A673 (cell line): ENCODE results near the gene EEF2K. TPM values are rescaled to one million over a fixed set of nuclear protein-coding genes. Genes with fewer than 3 reads are reported as not detected.
A peak's percentile ranks its signal among the peaks of the same experiment; 100 is the strongest.

Experiments
- BruUV-seq: library from RNA; stranded (reverse); fragments of 400-500 nt; replicated peaks from 2 replicates; lab custom pipeline; 2021; lab: Mats Ljungman, UMichigan
- CTCF ChIA-PET: fragments of 300-600 bp; sonication (Branson Sonifier 250); formaldehyde crosslinking; loops from one replicate; lab custom pipeline; 2022; ENCODE audit warnings: antibody characterized with exemption; lab: Charles Lee
- POLR2A ChIA-PET: fragments of 300-600 bp; sonication (Branson Sonifier 250); formaldehyde crosslinking; loops from one replicate; lab custom pipeline; 2022; ENCODE audit warnings: antibody characterized with exemption; ENCODE audit not compliant: low non-redundant PET; lab: Charles Lee
- DNase-seq: peaks from one replicate; pipeline ENCODE4 v3.0.0-alpha.2; 2015; ENCODE audit warnings: low spot score
- H3K27ac ChIP-seq: fragments of 200-600 bp; sonication (generic); 2 replicates; pipeline ENCODE4 v1.5.1; 2016; ENCODE audit warnings: mixed run types, low read depth, mild to moderate bottlenecking, mixed read lengths, antibody characterized with exemption, low read length; ENCODE audit not compliant: poor library complexity, severe bottlenecking
- H3K27me3 ChIP-seq: fragments of 200-600 bp; sonication (generic); replicated peaks from 2 replicates; pipeline ENCODE4 v1.6.1; 2017; ENCODE audit warnings: mixed run types, low read depth, mild to moderate bottlenecking, mixed read lengths, antibody characterized with exemption, low read length; ENCODE audit not compliant: insufficient read depth, poor library complexity
- H3K36me3 ChIP-seq: fragments of 200-600 bp; sonication (generic); 2 replicates; pipeline ENCODE4 v1.6.1; 2016; ENCODE audit warnings: mixed run types, mild to moderate bottlenecking, mixed read lengths, antibody characterized with exemption, low read length; ENCODE audit not compliant: insufficient read depth, poor library complexity, severe bottlenecking
- H3K4me1 ChIP-seq: fragments of 200-600 bp; sonication (generic); 2 replicates; pipeline ENCODE4 v1.6.1; 2017; ENCODE audit warnings: mixed run types, mild to moderate bottlenecking, mixed read lengths, antibody characterized with exemption, low read length; ENCODE audit not compliant: insufficient read depth, poor library complexity, severe bottlenecking
- H3K4me3 ChIP-seq: fragments of 200-600 bp; sonication (generic); 2 replicates; pipeline ENCODE4 v1.5.1; 2016; ENCODE audit warnings: low read depth, mixed run types, mild to moderate bottlenecking, mixed read lengths, low read length; ENCODE audit not compliant: poor library complexity, severe bottlenecking
- H3K9me3 ChIP-seq: fragments of 200-600 bp; sonication (generic); 2 replicates; pipeline ENCODE4 v1.6.1; 2016; ENCODE audit warnings: mixed run types, low read depth, mild to moderate bottlenecking, mixed read lengths, antibody characterized with exemption, low read length; ENCODE audit not compliant: poor library complexity, severe bottlenecking
- CTCF ChIP-seq: fragments of 300-800, 200-600 bp; sonication (generic); conservative IDR thresholded peaks from 2 replicates; pipeline ENCODE4 v1.5.1; 2017; ENCODE audit warnings: low read depth, mild to moderate bottlenecking, antibody characterized with exemption, low read length, moderate library complexity, mixed read lengths
- EZH2 ChIP-seq: fragments of 200-600 bp; sonication (generic); IDR thresholded peaks from 2 replicates; pipeline ENCODE4 v1.6.1; 2017; ENCODE audit warnings: borderline replicate concordance, low read depth, mild to moderate bottlenecking, mixed read lengths, antibody characterized with exemption, low read length; ENCODE audit not compliant: poor library complexity, severe bottlenecking
- intact Hi-C: fragments of 100-400 bp; cut with micrococcal nuclease; formaldehyde crosslinking; loops from one replicate; pipeline ENCODE4 v1.10.0; 2022; ENCODE audit not compliant: unreplicated experiment
- total RNA-seq: library from RNA; stranded (reverse); gene quantifications from 2 replicates; pipeline ENCODE4 v1.2.3, GENCODE V29; 2021

Gene EEF2K
- total RNA-seq, 1 experiment from 2014 or later: 14.3 TPM

DNA sequence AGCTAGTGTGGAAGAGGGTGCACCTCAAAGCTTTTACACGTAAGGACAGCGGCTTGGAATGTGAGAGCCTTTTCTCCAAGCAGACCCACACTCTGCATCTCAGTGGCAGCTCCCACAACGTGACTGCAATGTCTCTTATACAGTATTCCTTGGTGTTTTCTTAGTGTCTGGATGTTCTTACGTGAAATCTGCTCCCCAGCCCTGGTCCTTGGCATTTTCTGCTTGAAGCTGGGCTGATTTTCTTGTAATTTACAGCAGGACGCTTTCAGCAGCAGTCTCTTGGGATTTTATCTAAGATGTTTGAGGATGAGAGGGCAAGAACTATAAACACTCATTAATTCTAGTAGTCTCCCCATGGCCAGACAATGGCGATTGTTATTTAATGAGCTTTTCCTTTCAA is 79.0 kb downstream of the EEF2K start:
- POLR2A ChIA-PET: no interaction called here

DNA sequence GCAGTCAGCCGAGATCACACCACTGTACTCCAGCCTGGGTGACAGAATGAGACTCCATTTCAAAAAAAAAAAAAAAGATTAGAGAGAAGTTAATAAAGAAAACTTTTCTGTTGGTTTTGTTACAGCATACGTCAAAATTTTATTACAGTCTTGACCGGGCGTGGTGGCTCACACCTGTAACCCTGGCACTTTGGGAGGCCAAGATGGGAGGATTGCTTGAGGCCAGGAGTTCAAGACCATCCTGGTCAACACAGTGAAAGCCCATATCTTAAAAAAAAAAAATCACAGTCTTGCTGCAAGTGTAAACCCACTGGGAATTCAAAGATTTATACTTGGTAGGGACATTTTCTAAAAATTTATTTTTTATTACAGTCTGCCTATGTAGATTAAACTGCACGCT is 84.9 kb downstream of the EEF2K start:
- no TSS peak for BruUV-seq
- intact Hi-C loops: no loop called here
- CTCF ChIA-PET: no interaction called here
- DNase-seq: no peak
- TF ChIP-seq EZH2 (no peak), CTCF (no peak)
- peak overlapping the region; percentile 53 for H3K27ac ChIP-seq
- H3K27me3 ChIP-seq: no peaks in the 10 kb centered on the region
- H3K36me3 ChIP-seq: no peaks in the 10 kb centered on the region
- no peak overlapping the region for H3K4me3 ChIP-seq
- POLR2A ChIA-PET: no interaction called here
- no peaks in the 10 kb centered on the region for H3K9me3 ChIP-seq
- peaks cover 8% of the 10 kb centered on the region for H3K4me1 ChIP-seq

More for the DNA sequence above, 79.0 kb downstream of the EEF2K start:
- Histone ChIP-seq H3K36me3 (no peaks in the 10 kb centered on the region), H3K4me1 (no peaks in the 10 kb centered on the region), H3K9me3 (no peaks in the 10 kb centered on the region), H3K27me3 (no peaks in the 10 kb centered on the region), H3K27ac (no peak overlapping the region), H3K4me3 (no peak overlapping the region)
- intact Hi-C loops: no loop called here
- CTCF ChIA-PET: no interaction called here
- DNase-seq: no peak
- BruUV-seq: no TSS peak
- TF ChIP-seq EZH2: no peak
- TF ChIP-seq CTCF: no peak

DNA sequence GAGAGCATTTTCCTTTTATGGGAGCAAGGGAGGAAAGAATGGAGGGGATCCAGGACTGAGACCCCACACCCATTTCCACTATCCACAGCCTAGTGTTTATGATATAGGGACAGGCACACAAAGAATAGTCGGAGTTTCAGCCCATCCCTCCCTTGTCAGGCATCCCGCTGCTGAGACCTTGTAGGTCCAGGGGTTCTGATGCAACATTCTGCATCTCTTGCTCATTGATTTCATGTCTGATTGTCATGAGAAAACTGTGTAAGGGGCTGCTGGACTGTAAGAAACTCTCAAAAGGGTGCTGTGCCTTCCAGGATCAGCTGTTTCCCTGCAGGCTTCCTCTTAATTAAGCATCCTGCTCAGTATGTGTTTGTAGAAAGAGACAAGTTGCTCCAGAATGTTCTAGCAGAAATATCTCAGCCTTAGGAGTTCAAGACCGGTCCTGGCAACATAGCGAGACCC is 85.8 kb downstream of the EEF2K start:
- peaks cover 8% of the 10 kb centered on the region for H3K4me1 ChIP-seq
- H3K4me3 ChIP-seq: no peak overlapping the region
- H3K36me3 ChIP-seq: no peaks in the 10 kb centered on the region
- ChIA-PET CTCF (interaction anchor here (0.6 kb wide), 1 partner anchor 86 kb away, joined by 5 read pairs; the partner anchor contains the start of gene EEF2K), POLR2A (no interaction called here)
- H3K27me3 ChIP-seq: no peaks in the 10 kb centered on the region
- no peak for TF ChIP-seq EZH2
- no peak for DNase-seq
- intact Hi-C loops: no loop called here
- no peaks in the 10 kb centered on the region for H3K9me3 ChIP-seq
- no TSS peak for BruUV-seq
- H3K27ac ChIP-seq: peak overlapping the region; percentile 53

DNA sequence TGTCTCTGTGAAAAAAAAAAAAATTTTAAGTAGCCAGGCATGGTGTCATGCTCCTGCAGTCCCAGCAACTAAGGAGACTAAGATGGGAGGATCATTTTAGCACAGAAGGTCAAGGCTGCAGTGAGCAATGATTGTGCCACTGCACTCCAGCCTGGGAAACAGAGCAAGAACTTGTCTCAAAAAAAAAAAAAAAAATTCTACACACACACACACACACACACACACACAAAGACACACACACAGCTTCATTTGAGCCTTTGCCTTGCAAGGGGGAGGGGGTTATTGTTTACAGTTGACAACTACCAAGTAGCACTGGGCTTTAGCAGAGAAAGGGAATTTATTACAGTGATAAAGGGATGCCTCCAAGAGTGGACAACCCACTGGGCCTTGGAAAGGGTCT is 86.2 kb downstream of the EEF2K start:
- Histone ChIP-seq H3K27me3 (no peaks in the 10 kb centered on the region), H3K4me3 (no peak overlapping the region), H3K27ac (peak overlapping the region; percentile 53), H3K4me1 (peaks cover 8% of the 10 kb centered on the region), H3K9me3 (no peaks in the 10 kb centered on the region), H3K36me3 (no peaks in the 10 kb centered on the region)
- no TSS peak for BruUV-seq
- intact Hi-C loops: no loop called here
- TF ChIP-seq EZH2 (no peak), CTCF (no peak)
- no peak for DNase-seq
- POLR2A ChIA-PET: no interaction called here
- CTCF ChIA-PET: no interaction called here
